A673 (cell line): Measurements from ENCODE around the gene ADCYAP1R1. TPM values are rescaled to one million over a fixed set of nuclear protein-coding genes. Genes with fewer than 3 reads are reported as not detected.

Experiments
- BruUV-seq: library from RNA; stranded (reverse); fragments of 400-500 nt; replicated peaks from 2 replicates; lab custom pipeline; 2021; lab: Mats Ljungman, UMichigan
- CTCF ChIA-PET: fragments of 300-600 bp; sonication (Branson Sonifier 250); formaldehyde crosslinking; loops from one replicate; lab custom pipeline; 2022; ENCODE audit warnings: antibody characterized with exemption; lab: Charles Lee
- POLR2A ChIA-PET: fragments of 300-600 bp; sonication (Branson Sonifier 250); formaldehyde crosslinking; loops from one replicate; lab custom pipeline; 2022; ENCODE audit warnings: antibody characterized with exemption; ENCODE audit not compliant: low non-redundant PET; lab: Charles Lee
- DNase-seq: peaks from one replicate; pipeline ENCODE4 v3.0.0-alpha.2; 2015; ENCODE audit warnings: low spot score
- H3K27ac ChIP-seq: fragments of 200-600 bp; sonication (generic); 2 replicates; pipeline ENCODE4 v1.5.1; 2016; ENCODE audit warnings: mixed run types, low read depth, mild to moderate bottlenecking, mixed read lengths, antibody characterized with exemption, low read length; ENCODE audit not compliant: poor library complexity, severe bottlenecking
- H3K27me3 ChIP-seq: fragments of 200-600 bp; sonication (generic); replicated peaks from 2 replicates; pipeline ENCODE4 v1.6.1; 2017; ENCODE audit warnings: mixed run types, low read depth, mild to moderate bottlenecking, mixed read lengths, antibody characterized with exemption, low read length; ENCODE audit not compliant: insufficient read depth, poor library complexity
- H3K36me3 ChIP-seq: fragments of 200-600 bp; sonication (generic); 2 replicates; pipeline ENCODE4 v1.6.1; 2016; ENCODE audit warnings: mixed run types, mild to moderate bottlenecking, mixed read lengths, antibody characterized with exemption, low read length; ENCODE audit not compliant: insufficient read depth, poor library complexity, severe bottlenecking
- H3K4me1 ChIP-seq: fragments of 200-600 bp; sonication (generic); 2 replicates; pipeline ENCODE4 v1.6.1; 2017; ENCODE audit warnings: mixed run types, mild to moderate bottlenecking, mixed read lengths, antibody characterized with exemption, low read length; ENCODE audit not compliant: insufficient read depth, poor library complexity, severe bottlenecking
- H3K4me3 ChIP-seq: fragments of 200-600 bp; sonication (generic); 2 replicates; pipeline ENCODE4 v1.5.1; 2016; ENCODE audit warnings: low read depth, mixed run types, mild to moderate bottlenecking, mixed read lengths, low read length; ENCODE audit not compliant: poor library complexity, severe bottlenecking
- H3K9me3 ChIP-seq: fragments of 200-600 bp; sonication (generic); 2 replicates; pipeline ENCODE4 v1.6.1; 2016; ENCODE audit warnings: mixed run types, low read depth, mild to moderate bottlenecking, mixed read lengths, antibody characterized with exemption, low read length; ENCODE audit not compliant: poor library complexity, severe bottlenecking
- CTCF ChIP-seq: fragments of 300-800, 200-600 bp; sonication (generic); conservative IDR thresholded peaks from 2 replicates; pipeline ENCODE4 v1.5.1; 2017; ENCODE audit warnings: low read depth, mild to moderate bottlenecking, antibody characterized with exemption, low read length, moderate library complexity, mixed read lengths
- EZH2 ChIP-seq: fragments of 200-600 bp; sonication (generic); IDR thresholded peaks from 2 replicates; pipeline ENCODE4 v1.6.1; 2017; ENCODE audit warnings: borderline replicate concordance, low read depth, mild to moderate bottlenecking, mixed read lengths, antibody characterized with exemption, low read length; ENCODE audit not compliant: poor library complexity, severe bottlenecking
- intact Hi-C: fragments of 100-400 bp; cut with micrococcal nuclease; formaldehyde crosslinking; loops from one replicate; pipeline ENCODE4 v1.10.0; 2022; ENCODE audit not compliant: unreplicated experiment
- total RNA-seq: library from RNA; stranded (reverse); gene quantifications from 2 replicates; pipeline ENCODE4 v1.2.3, GENCODE V29; 2021

Gene ADCYAP1R1
- total RNA-seq, 1 experiment from 2014 or later: not detected

DNA sequence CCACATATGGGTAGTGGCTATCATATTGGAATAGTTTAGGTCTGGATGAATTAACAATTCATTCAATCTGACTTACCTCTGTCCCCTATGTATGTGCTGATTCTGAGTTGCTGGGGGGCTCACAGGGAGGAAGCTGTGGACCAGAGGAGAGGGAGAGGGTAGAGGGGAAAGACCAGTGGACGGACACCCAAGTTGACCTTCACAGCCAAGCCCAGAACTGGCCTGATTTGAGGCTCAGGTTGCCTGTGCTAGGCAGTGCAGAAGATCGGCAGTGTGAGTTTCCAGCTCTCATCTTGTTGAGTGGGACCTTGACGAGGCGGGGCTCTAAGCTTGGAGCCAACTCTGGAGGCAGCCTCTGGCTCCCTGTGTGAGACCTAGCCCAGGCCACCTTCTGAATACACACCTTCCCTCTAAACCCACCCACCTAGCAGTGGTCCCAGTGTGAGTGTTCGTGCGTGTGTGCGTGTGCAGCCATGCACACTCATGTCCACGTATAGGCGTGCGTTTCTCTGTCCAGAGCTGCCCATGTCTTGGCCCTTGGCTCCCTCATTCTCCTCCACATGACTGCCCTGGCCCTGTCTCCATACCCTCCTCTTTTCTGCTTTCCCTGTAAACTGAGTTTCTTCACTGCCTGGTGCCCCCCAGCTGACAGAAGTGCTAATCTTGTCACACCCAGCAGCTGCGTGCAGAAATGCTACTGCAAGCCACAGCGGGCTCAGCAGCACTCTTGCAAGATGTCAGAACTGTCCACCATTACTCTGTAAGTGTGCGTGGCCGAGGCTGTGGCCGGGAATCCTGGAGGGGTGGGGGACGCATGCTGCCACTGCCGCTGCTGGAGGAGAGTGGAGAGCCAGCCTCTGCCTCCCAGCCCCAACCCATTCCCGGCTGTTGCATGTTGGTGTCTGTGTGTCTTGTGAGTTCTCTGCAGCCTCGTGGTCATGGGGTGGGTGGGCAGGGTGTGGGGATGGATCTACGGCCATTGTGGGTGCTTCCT lies 47.6 kb downstream of the ADCYAP1R1 start:
- POLR2A ChIA-PET: no interaction called here
- Histone ChIP-seq H3K4me3 (no peak overlapping the region), H3K4me1 (no peaks in the 10 kb centered on the region), H3K27me3 (peaks cover 12% of the 10 kb centered on the region), H3K27ac (no peak overlapping the region), H3K9me3 (no peaks in the 10 kb centered on the region), H3K36me3 (no peaks in the 10 kb centered on the region)
- no peak for DNase-seq
- CTCF ChIA-PET: interaction anchor here (0.7 to 1.0 kb wide), 2 partner anchors 23 to 116 kb away, joined by 3 to 6 read pairs; no protein-coding TSS in a partner anchor
- intact Hi-C loops: no loop called here
- BruUV-seq: no TSS peak
- TF ChIP-seq EZH2 (no peak), CTCF (no peak)

- intact Hi-C loops: no loop called here
- Histone ChIP-seq H3K27me3 (peaks cover 12% of the 10 kb centered on the region), H3K27ac (no peak overlapping the region), H3K4me3 (no peak overlapping the region), H3K4me1 (no peaks in the 10 kb centered on the region), H3K36me3 (no peaks in the 10 kb centered on the region), H3K9me3 (no peaks in the 10 kb centered on the region)
- ChIA-PET POLR2A (no interaction called here), CTCF (interaction anchor here (0.7 to 1.0 kb wide), 2 partner anchors 22 to 117 kb away, joined by 3 to 6 read pairs; no protein-coding TSS in a partner anchor)
- no peak for TF ChIP-seq CTCF
- TF ChIP-seq EZH2: no peak
- no peak for DNase-seq
- BruUV-seq: no TSS peak
These were observed 48.3 kb downstream of the ADCYAP1R1 start for GRCh38 chr7:31100445-31100844.

- Histone ChIP-seq H3K27me3 (peaks cover 12% of the 10 kb centered on the region), H3K36me3 (no peaks in the 10 kb centered on the region), H3K27ac (no peak overlapping the region), H3K4me1 (no peaks in the 10 kb centered on the region), H3K9me3 (no peaks in the 10 kb centered on the region), H3K4me3 (no peak overlapping the region)
- BruUV-seq: no TSS peak
- ChIA-PET POLR2A (no interaction called here), CTCF (interaction anchor here (1.0 kb wide), 1 partner anchor 22 kb away, joined by 3 read pairs; no protein-coding TSS in a partner anchor)
- no peak for DNase-seq
- intact Hi-C loops: no loop called here
- no peak for TF ChIP-seq CTCF
- TF ChIP-seq EZH2: no peak
These were observed 48.8 kb downstream of the ADCYAP1R1 start for GRCh38 chr7:31100871-31101270.
